ENCODE results near the gene M1AP. TPM values are rescaled to one million over a fixed set of nuclear protein-coding genes. Genes with fewer than 3 reads are reported as not detected.
A peak's percentile ranks its signal among the peaks of the same experiment; 100 is the strongest.

M1AP gene
- total RNA-seq, 2 experiments from 2014 or later: not detected

GRCh38 chr2:74602586-74603281 lies 45.4 kb downstream of the M1AP start:
- Mint-ChIP-seq H3K36me3 (ENCODE audit: low read depth) (no peaks in the 10 kb centered on the region), H3K9me3 (no peaks in the 10 kb centered on the region), H3K27ac (no peak overlapping the region), H3K4me1 (ENCODE audit: low read depth) (peaks cover 6% of the 10 kb centered on the region), H3K4me3 (no peak overlapping the region), H3K27me3 (peaks cover 23% of the 10 kb centered on the region)
- peak; percentile 55 for ATAC-seq
- ChIA-PET POLR2A (no interaction called here), CTCF (interaction anchor here (0.8 to 5.9 kb wide), 4 partner anchors 9 to 24 kb away, joined by 3 to 44 read pairs (median 4); no protein-coding TSS in a partner anchor)
- no peak for DNase-seq
- intact Hi-C loops (cut with micrococcal nuclease): no loop called here
- TF ChIP-seq CTCF (IDR thresholded peaks at IDR 0.05): no peak

GRCh38 chr2:74599676-74600075 lies 48.5 kb downstream of the M1AP start:
- ATAC-seq: no peak
- H3K27ac Mint-ChIP-seq: no peak overlapping the region
- no peaks in the 10 kb centered on the region for H3K9me3 Mint-ChIP-seq
- no peaks in the 10 kb centered on the region for H3K36me3 Mint-ChIP-seq (ENCODE audit: low read depth)
- no peak for DNase-seq
- peaks cover 24% of the 10 kb centered on the region for H3K27me3 Mint-ChIP-seq
- no peak for TF ChIP-seq CTCF (IDR thresholded peaks at IDR 0.05)
- intact Hi-C loops (cut with micrococcal nuclease): no loop called here
- POLR2A ChIA-PET: no interaction called here
- peaks cover 6% of the 10 kb centered on the region for H3K4me1 Mint-ChIP-seq (ENCODE audit: low read depth)
- CTCF ChIA-PET: interaction anchor here (0.6 to 5.9 kb wide), 2 partner anchors 10 to 15 kb away, joined by 4 to 44 read pairs; no protein-coding TSS in a partner anchor
- H3K4me3 Mint-ChIP-seq: no peak overlapping the region

- H3K4me1 Mint-ChIP-seq (ENCODE audit: low read depth): peaks cover 3% of the 10 kb centered on the region
- H3K27me3 Mint-ChIP-seq: peaks cover 20% of the 10 kb centered on the region
- DNase-seq: no peak
- no peak overlapping the region for H3K4me3 Mint-ChIP-seq
- TF ChIP-seq CTCF (IDR thresholded peaks at IDR 0.05): no peak
- CTCF ChIA-PET: interaction anchor here (1.1 to 5.9 kb wide), 4 partner anchors 8 to 280 kb away, joined by 3 to 44 read pairs (median 4); no protein-coding TSS in a partner anchor
- H3K36me3 Mint-ChIP-seq (ENCODE audit: low read depth): no peaks in the 10 kb centered on the region
- POLR2A ChIA-PET: no interaction called here
- ATAC-seq: no peak
- intact Hi-C loops (cut with micrococcal nuclease): no loop called here
- no peak overlapping the region for H3K27ac Mint-ChIP-seq
- H3K9me3 Mint-ChIP-seq: no peaks in the 10 kb centered on the region
Observed at GRCh38 chr2:74597410-74597809, 50.7 kb downstream of the M1AP start.

- H3K9me3 Mint-ChIP-seq: no peaks in the 10 kb centered on the region
- intact Hi-C loops (cut with micrococcal nuclease): no loop called here
- no peak for ATAC-seq
- ChIA-PET POLR2A (no interaction called here), CTCF (interaction anchor here (1.3 kb wide), 1 partner anchor 11 kb away, joined by 3 read pairs; no protein-coding TSS in a partner anchor)
- no peak overlapping the region for H3K4me3 Mint-ChIP-seq
- H3K36me3 Mint-ChIP-seq (ENCODE audit: low read depth): no peaks in the 10 kb centered on the region
- H3K27me3 Mint-ChIP-seq: peaks cover 20% of the 10 kb centered on the region
- H3K4me1 Mint-ChIP-seq (ENCODE audit: low read depth): peaks cover 3% of the 10 kb centered on the region
- DNase-seq: no peak
- H3K27ac Mint-ChIP-seq: no peak overlapping the region
- TF ChIP-seq CTCF (IDR thresholded peaks at IDR 0.05): no peak
Observed at GRCh38 chr2:74596584-74596983, 51.5 kb downstream of the M1AP start.

Measured in activated CD8-positive, alpha-beta T cell treated with anti-CD3 and anti-CD28 coated beads for 36 hours (primary cell).